ENCODE measurements around the gene ZNF22. TPM values are rescaled to one million over a fixed set of nuclear protein-coding genes. Genes with fewer than 3 reads are reported as not detected.

Gene ZNF22
- polyA plus RNA-seq, 1 donor (not counting 4 experiments of a cell fraction or from before 2014, with no cell fraction given): 9.4 TPM

GRCh38 chr10:44966816-44967509 lies 33.8 kb upstream of the ZNF22 start:
- peaks cover under 1% of the 10 kb centered on the region for H3K4me1 ChIP-seq (ENCODE audit: control insufficient read depth, extremely low read depth, insufficient read depth, low read length)
- dilution Hi-C loops (cut with MboI; ENCODE audit: extremely low pct_ligation_motif_present, low sequenced_read_pairs): no loop called here
- no peak for DNase-seq (ENCODE audit: low read depth, low spot score)

DNA sequence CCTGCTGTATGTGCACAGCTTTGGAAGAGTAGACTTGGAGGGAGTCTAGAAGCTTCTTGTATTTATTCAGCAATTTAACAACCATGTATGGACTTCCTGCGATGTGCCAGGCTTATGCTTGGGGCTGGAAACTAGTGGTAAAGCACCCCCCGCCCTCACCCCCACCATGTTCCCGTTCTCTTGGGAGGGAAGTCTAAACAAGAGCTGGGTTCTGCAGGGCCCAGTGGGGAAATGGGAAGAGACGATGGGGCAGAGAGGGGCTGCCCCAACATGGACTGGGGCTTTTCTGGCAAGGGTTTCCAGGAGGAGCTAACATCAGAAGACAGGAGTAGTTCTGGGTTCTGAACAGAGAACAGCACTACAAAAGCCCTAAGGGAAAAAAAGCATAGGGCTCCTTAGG lies 33.1 kb upstream of the ZNF22 start:
- no peaks in the 10 kb centered on the region for H3K4me1 ChIP-seq (ENCODE audit: control insufficient read depth, extremely low read depth, insufficient read depth, low read length)
- dilution Hi-C loops (cut with MboI; ENCODE audit: extremely low pct_ligation_motif_present, low sequenced_read_pairs): no loop called here
- no peak for TF ChIP-seq EZH2 (IDR thresholded peaks at IDR 0.05; ENCODE audit: low read length)
- TF ChIP-seq, protein P1, sequence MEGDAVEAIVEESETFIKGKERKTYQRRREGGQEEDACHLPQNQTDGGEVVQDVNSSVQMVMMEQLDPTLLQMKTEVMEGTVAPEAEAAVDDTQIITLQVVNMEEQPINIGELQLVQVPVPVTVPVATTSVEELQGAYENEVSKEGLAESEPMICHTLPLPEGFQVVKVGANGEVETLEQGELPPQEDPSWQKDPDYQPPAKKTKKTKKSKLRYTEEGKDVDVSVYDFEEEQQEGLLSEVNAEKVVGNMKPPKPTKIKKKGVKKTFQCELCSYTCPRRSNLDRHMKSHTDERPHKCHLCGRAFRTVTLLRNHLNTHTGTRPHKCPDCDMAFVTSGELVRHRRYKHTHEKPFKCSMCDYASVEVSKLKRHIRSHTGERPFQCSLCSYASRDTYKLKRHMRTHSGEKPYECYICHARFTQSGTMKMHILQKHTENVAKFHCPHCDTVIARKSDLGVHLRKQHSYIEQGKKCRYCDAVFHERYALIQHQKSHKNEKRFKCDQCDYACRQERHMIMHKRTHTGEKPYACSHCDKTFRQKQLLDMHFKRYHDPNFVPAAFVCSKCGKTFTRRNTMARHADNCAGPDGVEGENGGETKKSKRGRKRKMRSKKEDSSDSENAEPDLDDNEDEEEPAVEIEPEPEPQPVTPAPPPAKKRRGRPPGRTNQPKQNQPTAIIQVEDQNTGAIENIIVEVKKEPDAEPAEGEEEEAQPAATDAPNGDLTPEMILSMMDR (optimal IDR thresholded peaks at IDR 0.05 in 1 of 3, IDR thresholded peaks at IDR 0.05 in 1 of 3, conservative IDR thresholded peaks at IDR 0.05 in 1 of 3; ENCODE audit: extremely low read depth in 1 of 3, insufficient read depth in 2 of 3, low read length in 3 of 3): no peak

More at GRCh38 chr10:44966816-44967509, 33.8 kb upstream of the ZNF22 start:
- Histone ChIP-seq H3K79me2 (ENCODE audit: control insufficient read depth, insufficient read depth, low read length) (no peaks in the 10 kb centered on the region), H3K27me3 (ENCODE audit: control insufficient read depth, extremely low read depth, insufficient read depth, low read length) (no peaks in the 10 kb centered on the region), H2AFZ (ENCODE audit: control insufficient read depth, low read length) (no peak overlapping the region), H3K9ac (ENCODE audit: control insufficient read depth, extremely low read depth, insufficient read depth, low read length) (no peak overlapping the region), H3K4me2 (ENCODE audit: control insufficient read depth, extremely low read depth, insufficient read depth, low read depth, low read length) (no peak overlapping the region), H3K9me3 (ENCODE audit: control insufficient read depth, low read depth, low read length) (no peaks in the 10 kb centered on the region), H3K4me3 (ENCODE audit: control insufficient read depth in 2 of 3, extremely low read depth in 1 of 3, insufficient read depth in 2 of 3, low read depth in 1 of 3, low read length in 3 of 3) (no peak overlapping the region), H3K9me1 (ENCODE audit: control insufficient read depth, extremely low read depth, insufficient read depth, low read length) (no peaks in the 10 kb centered on the region), H3K36me3 (ENCODE audit: control insufficient read depth in 2 of 2, extremely low read depth in 1 of 2, insufficient read depth in 2 of 2, low read length in 2 of 2) (no peaks in the 10 kb centered on the region), H3K27ac (ENCODE audit: control insufficient read depth, insufficient read depth, low read length) (no peak overlapping the region), H4K20me1 (ENCODE audit: control insufficient read depth, extremely low read depth, insufficient read depth, low read length) (no peaks in the 10 kb centered on the region)
- FAIRE-seq: no peak
- TF ChIP-seq EZH2 (IDR thresholded peaks at IDR 0.05; ENCODE audit: low read length): no peak
- TF ChIP-seq, protein P1 (optimal IDR thresholded peaks at IDR 0.05 in 1 of 3, IDR thresholded peaks at IDR 0.05 in 1 of 3, conservative IDR thresholded peaks at IDR 0.05 in 1 of 3; ENCODE audit: extremely low read depth in 1 of 3, insufficient read depth in 2 of 3, low read length in 3 of 3): peak in 1 of 3 experiments; percentile 11

More for the DNA sequence above, 33.1 kb upstream of the ZNF22 start:
- Histone ChIP-seq H3K9me3 (ENCODE audit: control insufficient read depth, low read depth, low read length) (no peaks in the 10 kb centered on the region), H3K79me2 (ENCODE audit: control insufficient read depth, insufficient read depth, low read length) (no peaks in the 10 kb centered on the region), H3K9me1 (ENCODE audit: control insufficient read depth, extremely low read depth, insufficient read depth, low read length) (no peaks in the 10 kb centered on the region), H3K4me2 (ENCODE audit: control insufficient read depth, extremely low read depth, insufficient read depth, low read depth, low read length) (no peak overlapping the region), H2AFZ (ENCODE audit: control insufficient read depth, low read length) (no peak overlapping the region), H3K36me3 (ENCODE audit: control insufficient read depth in 2 of 2, extremely low read depth in 1 of 2, insufficient read depth in 2 of 2, low read length in 2 of 2) (no peaks in the 10 kb centered on the region), H3K27ac (ENCODE audit: control insufficient read depth, insufficient read depth, low read length) (no peak overlapping the region), H4K20me1 (ENCODE audit: control insufficient read depth, extremely low read depth, insufficient read depth, low read length) (no peaks in the 10 kb centered on the region), H3K4me3 (ENCODE audit: control insufficient read depth in 2 of 3, extremely low read depth in 1 of 3, insufficient read depth in 2 of 3, low read depth in 1 of 3, low read length in 3 of 3) (no peak overlapping the region), H3K27me3 (ENCODE audit: control insufficient read depth, extremely low read depth, insufficient read depth, low read length) (no peaks in the 10 kb centered on the region), H3K9ac (ENCODE audit: control insufficient read depth, extremely low read depth, insufficient read depth, low read length) (no peak overlapping the region)
- no peak for DNase-seq (ENCODE audit: low read depth, low spot score)
- no peak for FAIRE-seq
